OCI-LY7 (cell line): Measurements from ENCODE around the gene MRPS10. TPM values are rescaled to one million over a fixed set of nuclear protein-coding genes. Genes with fewer than 3 reads are reported as not detected.

Source experiments
- BruUV-seq: library from RNA; stranded (reverse); fragments of 400-500 nt; replicated peaks from 2 replicates; lab custom pipeline; 2021; lab: Mats Ljungman, UMichigan
- CTCF ChIA-PET: fragments of 300-600 bp; sonication (Branson Sonifier 250); formaldehyde crosslinking; loops from one replicate; lab custom pipeline; 2022; ENCODE audit warnings: antibody characterized with exemption; ENCODE audit not compliant: unreplicated experiment; lab: Charles Lee
- POLR2A ChIA-PET: fragments of 300-600 bp; sonication (Branson Sonifier 250); formaldehyde crosslinking; loops from one replicate; lab custom pipeline; 2022; ENCODE audit warnings: antibody characterized with exemption; lab: Charles Lee
- DNase-seq: peaks from one replicate; pipeline ENCODE4 v3.0.0-alpha.2; 2015; ENCODE audit warnings: low spot score
- H2AFZ ChIP-seq: fragments of 200-600 bp; sonication (generic), shearing (Covaris generic); 2 replicates; pipeline ENCODE4 v1.6.1; 2014; ENCODE audit warnings: mild to moderate bottlenecking, antibody characterized with exemption, low read length, moderate library complexity
- H3K27ac ChIP-seq: fragments of 200-600 bp; sonication (generic); 2 replicates; pipeline ENCODE4 v1.5.1; 2014; ENCODE audit warnings: mixed run types, low read depth, mild to moderate bottlenecking, moderate library complexity, low read length, inconsistent platforms; ENCODE audit not compliant: poor library complexity, severe bottlenecking
- H3K36me3 ChIP-seq: fragments of 200-600 bp; sonication (generic); 2 replicates; pipeline ENCODE4 v1.6.1; 2014; ENCODE audit warnings: mild to moderate bottlenecking, antibody characterized with exemption, low read length, moderate library complexity, mixed read lengths; ENCODE audit not compliant: insufficient read depth
- H3K4me1 ChIP-seq: fragments of 200-600 bp; sonication (generic); 2 replicates; pipeline ENCODE4 v1.5.1; 2014; ENCODE audit warnings: mild to moderate bottlenecking, low read length; ENCODE audit not compliant: insufficient read depth, poor library complexity, severe bottlenecking
- H3K4me2 ChIP-seq: fragments of 200-600 bp; sonication (generic); 2 replicates; pipeline ENCODE4 v1.6.1; 2014; ENCODE audit warnings: mild to moderate bottlenecking, low read length
- H3K4me3 ChIP-seq: fragments of 200-600 bp; sonication (generic); 2 replicates; pipeline ENCODE4 v1.5.1; 2014; ENCODE audit warnings: mild to moderate bottlenecking, low read depth, low read length; ENCODE audit not compliant: poor library complexity, severe bottlenecking
- H3K79me2 ChIP-seq: fragments of 200-600 bp; sonication (generic); 2 replicates; pipeline ENCODE4 v1.6.1; 2016; ENCODE audit warnings: low read depth, mild to moderate bottlenecking, low read length, moderate library complexity, mixed read lengths; ENCODE audit not compliant: insufficient read depth
- H3K9me2 ChIP-seq: fragments of 200-600 bp; sonication (generic); 2 replicates; pipeline ENCODE4 v1.6.1; 2016; ENCODE audit warnings: mild to moderate bottlenecking, low read length, mixed read lengths; ENCODE audit not compliant: insufficient read depth
- H3K9me3 ChIP-seq: fragments of 200-600 bp; sonication (generic); 2 replicates; pipeline ENCODE4 v1.6.1; 2014; ENCODE audit warnings: mild to moderate bottlenecking, mixed run types, low read length, mixed read lengths
- H4K20me1 ChIP-seq: fragments of 200-600 bp; sonication (generic); 2 replicates; pipeline ENCODE4 v1.6.1; 2014; ENCODE audit warnings: mild to moderate bottlenecking, antibody characterized with exemption, low read length, moderate library complexity, mixed read lengths; ENCODE audit not compliant: insufficient read depth
- CTCF ChIP-seq: fragments of 200-600 bp; sonication (generic); conservative IDR thresholded peaks from 2 replicates; pipeline ENCODE4 v1.5.1; 2014; ENCODE audit warnings: mild to moderate bottlenecking, antibody characterized with exemption, low read length, moderate library complexity, mixed read lengths
- EZH2phosphoT487 ChIP-seq: fragments of 200-600 bp; sonication (generic); IDR thresholded peaks from 2 replicates; pipeline ENCODE4 v1.6.1; 2018; ENCODE audit warnings: low read depth, borderline replicate concordance, mild to moderate bottlenecking, mixed run types, antibody characterized with exemption, low read length, moderate library complexity, mixed read lengths
- intact Hi-C: fragments of 100-400 bp; cut with micrococcal nuclease; formaldehyde crosslinking; loops from one replicate; pipeline ENCODE4 v1.10.0; 2022; ENCODE audit not compliant: unreplicated experiment
- total RNA-seq, 2 experiments: library from RNA; depleted of rRNA in 1 of 2; stranded (reverse); fragments of >200 nt in 1 of 2; shearing (Covaris generic) in 1 of 2; gene quantifications; 2 replicates each; pipeline ENCODE4 v1.2.3, GENCODE V29; 2014 to 2022

MRPS10 gene
- total RNA-seq, 2 experiments from 2014 or later: 25.8 to 45.0 TPM

- no peaks in the 10 kb centered on the region for H4K20me1 ChIP-seq
- no peak overlapping the region for H3K27ac ChIP-seq
- BruUV-seq: no TSS peak
- H3K4me1 ChIP-seq: no peaks in the 10 kb centered on the region
- no peaks in the 10 kb centered on the region for H3K9me2 ChIP-seq
- no peak for DNase-seq
- no peaks in the 10 kb centered on the region for H3K79me2 ChIP-seq
- intact Hi-C loops: no loop called here
- ChIA-PET POLR2A (no interaction called here), CTCF (no interaction called here)
- TF ChIP-seq EZH2phosphoT487: no peak
- no peak for TF ChIP-seq CTCF
- H3K9me3 ChIP-seq: no peaks in the 10 kb centered on the region
- no peak overlapping the region for H3K4me2 ChIP-seq
- H2AFZ ChIP-seq: no peak overlapping the region
- no peak overlapping the region for H3K4me3 ChIP-seq
- H3K36me3 ChIP-seq: no peaks in the 10 kb centered on the region
Measured at GRCh38 chr6:42197555-42198362, 19.9 kb downstream of the MRPS10 start.

DNA sequence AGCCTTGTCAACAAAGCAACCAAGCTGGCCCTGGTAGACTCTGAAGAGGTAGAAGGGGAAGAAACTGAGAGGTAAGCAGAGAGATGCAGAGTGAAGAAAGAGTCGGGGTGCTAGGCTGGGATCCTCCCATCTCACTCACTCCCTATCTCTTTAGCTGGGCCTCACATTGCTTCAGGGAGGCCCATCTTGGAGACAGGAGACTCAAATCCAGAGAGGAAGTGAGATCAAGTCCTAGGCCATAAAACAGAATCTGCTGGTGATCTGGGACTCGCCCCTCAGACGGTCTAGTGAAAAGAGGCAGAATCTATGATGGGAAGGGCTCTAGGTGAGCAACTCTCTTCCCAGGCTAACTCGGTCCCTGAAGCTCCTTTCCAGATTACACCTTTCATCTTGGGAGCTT, 22.2 kb downstream of the MRPS10 start:
- no peaks in the 10 kb centered on the region for H3K9me3 ChIP-seq
- no TSS peak for BruUV-seq
- intact Hi-C loops: no loop called here

More for the DNA sequence above, 22.2 kb downstream of the MRPS10 start:
- Histone ChIP-seq H3K79me2 (no peaks in the 10 kb centered on the region), H3K4me2 (no peak overlapping the region), H3K36me3 (no peaks in the 10 kb centered on the region), H3K4me3 (no peak overlapping the region), H4K20me1 (no peaks in the 10 kb centered on the region), H3K4me1 (no peaks in the 10 kb centered on the region), H3K27ac (no peak overlapping the region), H3K9me2 (no peaks in the 10 kb centered on the region), H2AFZ (no peak overlapping the region)
- CTCF ChIA-PET: no interaction called here
- TF ChIP-seq CTCF (no peak), EZH2phosphoT487 (no peak)
- POLR2A ChIA-PET: interaction anchor here (0.6 kb wide), 1 partner anchor 401 kb away, joined by 3 read pairs; no protein-coding TSS in a partner anchor
- DNase-seq: no peak
